HFFc6 (cell line): ENCODE measurements around the gene MAGI1. TPM values are rescaled to one million over a fixed set of nuclear protein-coding genes. Genes with fewer than 3 reads are reported as not detected.

Experiments used
- DNase-seq: peaks from one replicate; pipeline ENCODE4 v3.0.0-alpha.2; 2018
- H3K27ac Mint-ChIP-seq: 2 replicates; pipeline ENCODE4 v1.8.0; 2020; ENCODE audit warnings: mild to moderate bottlenecking, mixed read lengths
- H3K27me3 Mint-ChIP-seq: 2 replicates; pipeline ENCODE4 v1.8.0; 2021; ENCODE audit warnings: mild to moderate bottlenecking, moderate library complexity, mixed read lengths; ENCODE audit not compliant: insufficient read depth
- H3K36me3 Mint-ChIP-seq: 2 replicates; pipeline ENCODE4 v1.8.0; 2021; ENCODE audit warnings: low read depth, mixed read lengths
- H3K4me1 Mint-ChIP-seq: 2 replicates; pipeline ENCODE4 v1.8.0; 2020; ENCODE audit warnings: low read depth, mixed read lengths
- H3K4me3 Mint-ChIP-seq: 2 replicates; pipeline ENCODE4 v1.8.0; 2020; ENCODE audit warnings: mild to moderate bottlenecking, moderate library complexity, mixed read lengths
- H3K9me3 Mint-ChIP-seq: 2 replicates; pipeline ENCODE4 v1.8.0; 2020; ENCODE audit warnings: mild to moderate bottlenecking, mixed read lengths
- CTCF ChIP-seq: fragments of 200-600 bp; sonication (generic); IDR thresholded peaks from 2 replicates; pipeline ENCODE4 v1.5.0; 2021; ENCODE audit warnings: antibody characterized with exemption, mild to moderate bottlenecking
- total RNA-seq, 6 experiments: library from RNA; stranded (reverse); fragmentation: NEBNext Ultra II Directional; extraction: Animal tissue kit (Norgen Biotek cat#: 25700); gene quantifications; 2 replicates in 1 of 6; 3 replicates in 5 of 6; pipeline ENCODE4 v1.2.3, GENCODE V29; 2021

MAGI1 gene
- total RNA-seq, 6 experiments from 2014 or later = 21.1 to 30.5 (median 22.4) TPM

GRCh38 chr3:65483011-65483410, 555.7 kb downstream of the MAGI1 start:
- DNase-seq = no peak
- no peaks in the 10 kb centered on the region for H3K9me3 Mint-ChIP-seq
- H3K36me3 Mint-ChIP-seq = no peaks in the 10 kb centered on the region
- no peak overlapping the region for H3K27ac Mint-ChIP-seq
- peaks cover 2% of the 10 kb centered on the region for H3K27me3 Mint-ChIP-seq
- TF ChIP-seq CTCF = no peak
- H3K4me3 Mint-ChIP-seq = no peak overlapping the region
- peaks cover 22% of the 10 kb centered on the region for H3K4me1 Mint-ChIP-seq

- Mint-ChIP-seq H3K4me3 (no peak overlapping the region), H3K9me3 (no peaks in the 10 kb centered on the region), H3K27me3 (peaks cover 2% of the 10 kb centered on the region), H3K27ac (no peak overlapping the region), H3K4me1 (peaks cover 18% of the 10 kb centered on the region), H3K36me3 (no peaks in the 10 kb centered on the region)
- DNase-seq = no peak
- TF ChIP-seq CTCF = no peak
Observed at GRCh38 chr3:65481085-65481484, 557.6 kb downstream of the MAGI1 start.

GRCh38 chr3:65479990-65480389, 558.7 kb downstream of the MAGI1 start:
- no peak for TF ChIP-seq CTCF
- H3K9me3 Mint-ChIP-seq = no peaks in the 10 kb centered on the region
- peaks cover 7% of the 10 kb centered on the region for H3K4me1 Mint-ChIP-seq
- no peaks in the 10 kb centered on the region for H3K36me3 Mint-ChIP-seq
- H3K4me3 Mint-ChIP-seq = no peak overlapping the region
- H3K27ac Mint-ChIP-seq = no peak overlapping the region
- H3K27me3 Mint-ChIP-seq = peaks cover 2% of the 10 kb centered on the region
- no peak for DNase-seq

GRCh38 chr3:65478551-65479500, 559.9 kb downstream of the MAGI1 start:
- TF ChIP-seq CTCF = no peak
- DNase-seq = no peak
- Mint-ChIP-seq H3K9me3 (no peaks in the 10 kb centered on the region), H3K4me1 (peaks cover 3% of the 10 kb centered on the region), H3K4me3 (no peak overlapping the region), H3K27me3 (no peaks in the 10 kb centered on the region; the same call in none of the 2 replicates), H3K36me3 (no peaks in the 10 kb centered on the region), H3K27ac (no peak overlapping the region)

- Mint-ChIP-seq H3K9me3 (no peaks in the 10 kb centered on the region), H3K27ac (peak overlapping the region; percentile 52; the same call in 1 of the 2 replicates), H3K27me3 (no peaks in the 10 kb centered on the region; the same call in none of the 2 replicates), H3K4me3 (no peak overlapping the region), H3K36me3 (0 out of 2 replicates have a peak, but pooled peaks cover 6% of the 10 kb centered on the region), H3K4me1 (peaks cover 16% of the 10 kb centered on the region)
- no peak for TF ChIP-seq CTCF
- peak; percentile 25 for DNase-seq
Observed at GRCh38 chr3:65473736-65474135, 565.0 kb downstream of the MAGI1 start.
